HepG2 (cell line): Measurements from ENCODE around the gene IVD.

ENCODE experiments used
- ATF1 ChIP-seq: IDR thresholded peaks from 2 replicates; pipeline ENCODE4 v1.6.1; 2016; ENCODE audit warnings: mild to moderate bottlenecking, control low read depth
- ETV6 ChIP-seq: sonication (generic); formaldehyde crosslinking; conservative IDR thresholded peaks from 2 replicates; pipeline ENCODE4 v1.4.0; 2020; ENCODE audit warnings: missing genetic modification reagents
- GTF3A ChIP-seq: sonication (generic); formaldehyde crosslinking; conservative IDR thresholded peaks from 2 replicates; pipeline ENCODE4 v1.4.0; 2020; ENCODE audit warnings: mild to moderate bottlenecking, missing genetic modification reagents
- HNRNPL ChIP-seq: fragments of 200-400 bp; formaldehyde crosslinking; IDR thresholded peaks from 2 replicates; pipeline ENCODE4 v1.6.1; 2017; ENCODE audit warnings: mild to moderate bottlenecking, low read depth, low read length
- ZC3H4 ChIP-seq: sonication (generic); formaldehyde crosslinking; IDR thresholded peaks from 2 replicates; pipeline ENCODE4 v1.4.0; 2020; ENCODE audit warnings: missing genetic modification reagents, borderline replicate concordance
- ZEB1 ChIP-seq: IDR thresholded peaks from 2 replicates; pipeline ENCODE4 v1.6.1; 2012; ENCODE audit warnings: mild to moderate bottlenecking, low read depth, inconsistent platforms; ENCODE audit not compliant: insufficient replicate concordance
- ZNF207 ChIP-seq: fragments of 450-650 bp; IDR thresholded peaks from 2 replicates; pipeline ENCODE4 v1.6.1; 2016; ENCODE audit warnings: antibody characterized with exemption, borderline replicate concordance
- ZNF251 ChIP-seq: sonication (generic); formaldehyde crosslinking; IDR thresholded peaks from 2 replicates; pipeline ENCODE4 v1.9.0; 2021; ENCODE audit warnings: mild to moderate bottlenecking, missing genetic modification reagents
- TF ChIP-seq, protein P1 (sequence below): sonication (generic); formaldehyde crosslinking; IDR thresholded peaks from 2 replicates; pipeline ENCODE4 v1.4.0; 2020; ENCODE audit warnings: missing genetic modification reagents
- TF ChIP-seq, protein P2 (sequence below): sonication (generic); formaldehyde crosslinking; IDR thresholded peaks from 2 replicates; pipeline ENCODE4 v1.5.0; 2020; ENCODE audit warnings: mild to moderate bottlenecking, missing genetic modification reagents, moderate library complexity
- TF ChIP-seq, protein P3 (sequence below): sonication (generic); formaldehyde crosslinking; IDR thresholded peaks from 2 replicates; pipeline ENCODE4 v1.4.0; 2020; ENCODE audit warnings: missing genetic modification reagents
- TF ChIP-seq, protein P4 (sequence below), 2 experiments: sonication (generic) in 1 of 2; formaldehyde crosslinking in 1 of 2; IDR thresholded peaks; 2 replicates each; pipeline versions ENCODE4 v1.5.1 to v1.6.1; 2011 to 2020; ENCODE audit warnings: borderline replicate concordance in 1 of 2, low read depth in 1 of 2, low read length in 1 of 2, mild to moderate bottlenecking in 1 of 2, missing genetic modification reagents in 1 of 2, moderate library complexity in 1 of 2

DNA sequence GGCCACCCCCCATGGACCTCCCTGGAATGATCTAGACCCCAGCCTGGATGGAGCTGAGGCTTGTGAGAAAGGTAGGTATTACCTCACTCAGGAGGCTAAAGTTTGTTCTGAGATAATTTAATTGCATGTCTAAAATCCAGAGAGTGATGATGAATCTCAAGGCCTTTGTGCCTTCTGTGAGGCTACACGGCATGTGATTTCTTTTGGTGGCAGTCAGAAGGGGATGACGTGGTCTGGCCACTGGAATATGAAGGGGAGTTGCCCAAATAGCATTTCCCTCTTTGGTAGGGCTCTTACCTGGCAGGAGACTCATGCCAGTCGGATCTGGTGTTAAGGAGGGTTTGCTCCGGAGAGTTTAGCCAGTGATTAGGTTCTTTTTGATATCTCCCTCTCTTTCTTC lies 37.7 kb downstream of the IVD start:
- TF ChIP-seq, protein P1, sequence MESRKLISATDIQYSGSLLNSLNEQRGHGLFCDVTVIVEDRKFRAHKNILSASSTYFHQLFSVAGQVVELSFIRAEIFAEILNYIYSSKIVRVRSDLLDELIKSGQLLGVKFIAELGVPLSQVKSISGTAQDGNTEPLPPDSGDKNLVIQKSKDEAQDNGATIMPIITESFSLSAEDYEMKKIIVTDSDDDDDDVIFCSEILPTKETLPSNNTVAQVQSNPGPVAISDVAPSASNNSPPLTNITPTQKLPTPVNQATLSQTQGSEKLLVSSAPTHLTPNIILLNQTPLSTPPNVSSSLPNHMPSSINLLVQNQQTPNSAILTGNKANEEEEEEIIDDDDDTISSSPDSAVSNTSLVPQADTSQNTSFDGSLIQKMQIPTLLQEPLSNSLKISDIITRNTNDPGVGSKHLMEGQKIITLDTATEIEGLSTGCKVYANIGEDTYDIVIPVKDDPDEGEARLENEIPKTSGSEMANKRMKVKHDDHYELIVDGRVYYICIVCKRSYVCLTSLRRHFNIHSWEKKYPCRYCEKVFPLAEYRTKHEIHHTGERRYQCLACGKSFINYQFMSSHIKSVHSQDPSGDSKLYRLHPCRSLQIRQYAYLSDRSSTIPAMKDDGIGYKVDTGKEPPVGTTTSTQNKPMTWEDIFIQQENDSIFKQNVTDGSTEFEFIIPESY (CRISPR knock-in tag) = no peak
- TF ChIP-seq HNRNPL (no peak), ZNF251 (CRISPR knock-in tag) (no peak), GTF3A (CRISPR knock-in tag) (no peak), ATF1 (no peak), ZC3H4 (CRISPR knock-in tag) (no peak), ZEB1 (no peak), ETV6 (CRISPR knock-in tag) (no peak), ZNF207 (no peak)
- TF ChIP-seq, protein P2, sequence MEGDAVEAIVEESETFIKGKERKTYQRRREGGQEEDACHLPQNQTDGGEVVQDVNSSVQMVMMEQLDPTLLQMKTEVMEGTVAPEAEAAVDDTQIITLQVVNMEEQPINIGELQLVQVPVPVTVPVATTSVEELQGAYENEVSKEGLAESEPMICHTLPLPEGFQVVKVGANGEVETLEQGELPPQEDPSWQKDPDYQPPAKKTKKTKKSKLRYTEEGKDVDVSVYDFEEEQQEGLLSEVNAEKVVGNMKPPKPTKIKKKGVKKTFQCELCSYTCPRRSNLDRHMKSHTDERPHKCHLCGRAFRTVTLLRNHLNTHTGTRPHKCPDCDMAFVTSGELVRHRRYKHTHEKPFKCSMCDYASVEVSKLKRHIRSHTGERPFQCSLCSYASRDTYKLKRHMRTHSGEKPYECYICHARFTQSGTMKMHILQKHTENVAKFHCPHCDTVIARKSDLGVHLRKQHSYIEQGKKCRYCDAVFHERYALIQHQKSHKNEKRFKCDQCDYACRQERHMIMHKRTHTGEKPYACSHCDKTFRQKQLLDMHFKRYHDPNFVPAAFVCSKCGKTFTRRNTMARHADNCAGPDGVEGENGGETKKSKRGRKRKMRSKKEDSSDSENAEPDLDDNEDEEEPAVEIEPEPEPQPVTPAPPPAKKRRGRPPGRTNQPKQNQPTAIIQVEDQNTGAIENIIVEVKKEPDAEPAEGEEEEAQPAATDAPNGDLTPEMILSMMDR (CRISPR knock-in tag) = no peak
- TF ChIP-seq, protein P3, sequence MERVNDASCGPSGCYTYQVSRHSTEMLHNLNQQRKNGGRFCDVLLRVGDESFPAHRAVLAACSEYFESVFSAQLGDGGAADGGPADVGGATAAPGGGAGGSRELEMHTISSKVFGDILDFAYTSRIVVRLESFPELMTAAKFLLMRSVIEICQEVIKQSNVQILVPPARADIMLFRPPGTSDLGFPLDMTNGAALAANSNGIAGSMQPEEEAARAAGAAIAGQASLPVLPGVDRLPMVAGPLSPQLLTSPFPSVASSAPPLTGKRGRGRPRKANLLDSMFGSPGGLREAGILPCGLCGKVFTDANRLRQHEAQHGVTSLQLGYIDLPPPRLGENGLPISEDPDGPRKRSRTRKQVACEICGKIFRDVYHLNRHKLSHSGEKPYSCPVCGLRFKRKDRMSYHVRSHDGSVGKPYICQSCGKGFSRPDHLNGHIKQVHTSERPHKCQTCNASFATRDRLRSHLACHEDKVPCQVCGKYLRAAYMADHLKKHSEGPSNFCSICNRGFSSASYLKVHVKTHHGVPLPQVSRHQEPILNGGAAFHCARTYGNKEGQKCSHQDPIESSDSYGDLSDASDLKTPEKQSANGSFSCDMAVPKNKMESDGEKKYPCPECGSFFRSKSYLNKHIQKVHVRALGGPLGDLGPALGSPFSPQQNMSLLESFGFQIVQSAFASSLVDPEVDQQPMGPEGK (CRISPR knock-in tag) = no peak
- TF ChIP-seq, protein P4, sequence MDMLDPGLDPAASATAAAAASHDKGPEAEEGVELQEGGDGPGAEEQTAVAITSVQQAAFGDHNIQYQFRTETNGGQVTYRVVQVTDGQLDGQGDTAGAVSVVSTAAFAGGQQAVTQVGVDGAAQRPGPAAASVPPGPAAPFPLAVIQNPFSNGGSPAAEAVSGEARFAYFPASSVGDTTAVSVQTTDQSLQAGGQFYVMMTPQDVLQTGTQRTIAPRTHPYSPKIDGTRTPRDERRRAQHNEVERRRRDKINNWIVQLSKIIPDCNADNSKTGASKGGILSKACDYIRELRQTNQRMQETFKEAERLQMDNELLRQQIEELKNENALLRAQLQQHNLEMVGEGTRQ (IDR thresholded peaks at IDR 0.05; ENCODE audit: low read depth, low read length) = no peak
- TF ChIP-seq, protein P4 (CRISPR knock-in tag; IDR thresholded peaks at IDR 0.05; ENCODE audit: borderline replicate concordance) = no peak
